Amniotic epithelial cell (primary cell): ENCODE data around the gene RYR2.

Source experiments
- DNase-seq: peaks from one replicate; pipeline ENCODE4 v3.0.0-alpha.2; 2010; ENCODE audit warnings: low read depth

Gene RYR2

DNA sequence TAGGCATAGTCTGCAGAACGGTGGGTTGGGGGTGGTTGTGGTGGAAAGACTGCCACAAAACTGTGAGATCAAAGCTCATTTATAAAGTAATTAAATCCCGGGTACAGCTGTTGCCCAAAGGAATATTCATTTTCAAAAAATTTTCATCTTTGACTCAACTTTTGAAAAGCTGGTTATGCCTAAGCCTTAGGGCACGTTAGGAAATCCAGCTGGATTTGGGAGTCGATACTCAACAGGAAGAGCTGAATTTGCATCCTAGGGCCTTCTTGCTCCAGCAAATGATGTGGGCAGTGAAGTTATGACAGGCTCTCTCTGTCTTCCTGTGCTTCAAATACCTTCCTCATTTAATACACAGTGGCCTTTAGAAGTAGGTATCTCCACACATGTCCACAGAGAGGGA lies 817.0 kb downstream of the RYR2 start:
- DNase-seq = no peak

DNA sequence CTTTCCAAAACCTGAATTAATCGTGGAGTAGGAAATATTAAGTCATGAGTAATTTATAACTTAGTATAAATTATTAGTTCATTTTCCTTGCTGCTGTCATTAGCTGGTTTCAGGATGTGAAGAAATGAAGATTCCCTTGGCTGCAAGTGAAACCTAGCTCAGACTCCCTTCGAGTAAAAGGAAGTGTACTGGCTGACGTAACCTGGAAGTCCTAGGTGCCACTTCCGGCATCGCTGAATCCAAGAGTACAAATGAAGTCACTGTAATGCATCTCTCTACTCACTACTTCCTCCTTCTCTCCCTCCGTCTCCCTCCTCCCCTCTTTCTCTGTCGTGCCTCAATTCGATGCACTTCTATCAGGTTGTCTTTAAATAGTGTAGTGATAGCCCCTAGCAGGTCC lies 820.0 kb downstream of the RYR2 start:
- DNase-seq = no peak

DNA sequence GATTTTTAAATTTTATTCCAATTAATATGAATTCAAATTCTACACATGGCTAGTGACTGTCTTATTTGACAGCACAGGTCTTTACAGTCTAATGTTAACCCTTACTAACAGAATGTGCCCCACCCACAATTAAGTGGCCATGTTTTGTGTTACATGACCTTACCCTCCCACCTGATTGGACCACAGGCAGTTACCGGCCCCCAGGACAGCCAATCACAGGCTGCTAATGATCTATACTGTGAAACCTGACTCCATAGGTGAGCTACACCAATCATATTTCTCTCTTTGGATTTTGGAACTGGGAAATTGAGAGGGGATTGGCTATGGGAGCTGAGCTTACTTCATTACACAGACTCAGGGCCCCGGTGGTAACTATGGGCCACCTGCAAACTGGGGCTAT lies 821.2 kb downstream of the RYR2 start:
- no peak for DNase-seq

DNA sequence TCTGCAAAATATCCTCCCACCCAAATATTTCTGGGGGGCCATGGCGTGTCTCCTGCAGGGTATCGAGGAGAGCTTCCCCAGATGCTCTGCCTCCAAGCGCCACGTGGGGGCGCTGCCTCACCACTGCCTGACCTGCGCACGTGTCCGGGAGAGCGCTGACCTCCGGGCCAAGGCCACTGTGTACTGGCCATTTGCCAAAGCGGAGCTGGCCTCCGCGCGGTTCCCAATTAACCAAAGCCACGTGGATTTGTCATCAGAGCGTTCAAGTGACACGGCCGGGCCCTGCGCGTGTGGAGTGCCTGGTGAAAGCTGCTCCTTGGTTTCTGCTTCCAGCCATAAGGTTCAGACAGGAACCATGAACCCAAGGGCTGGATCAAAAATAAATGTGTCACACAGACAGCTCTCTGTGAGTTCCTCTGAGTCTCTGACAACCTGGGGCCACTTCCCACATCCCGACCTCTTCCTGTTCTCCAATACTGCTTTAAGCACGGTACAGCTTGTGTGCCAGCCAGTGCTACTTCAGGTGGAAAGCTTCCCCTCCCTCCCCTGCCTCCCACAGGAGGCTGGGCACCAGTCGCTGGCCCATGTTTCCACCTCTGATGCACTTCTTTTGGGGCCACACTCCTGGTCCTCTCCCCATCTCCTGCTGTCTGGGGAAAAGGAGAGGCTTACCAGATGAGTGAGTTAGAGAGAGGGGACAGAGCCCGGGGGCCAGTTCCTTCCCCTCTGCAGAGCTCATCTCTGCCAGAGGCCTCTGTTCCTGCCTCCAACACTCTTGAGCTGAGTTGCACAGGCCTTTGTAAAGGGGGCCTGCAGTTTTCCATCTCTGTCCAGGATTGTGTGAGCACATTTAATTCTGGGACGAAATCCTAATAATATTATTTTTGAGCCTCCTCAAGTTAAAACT lies 822.6 kb downstream of the RYR2 start:
- DNase-seq = no peak

DNA sequence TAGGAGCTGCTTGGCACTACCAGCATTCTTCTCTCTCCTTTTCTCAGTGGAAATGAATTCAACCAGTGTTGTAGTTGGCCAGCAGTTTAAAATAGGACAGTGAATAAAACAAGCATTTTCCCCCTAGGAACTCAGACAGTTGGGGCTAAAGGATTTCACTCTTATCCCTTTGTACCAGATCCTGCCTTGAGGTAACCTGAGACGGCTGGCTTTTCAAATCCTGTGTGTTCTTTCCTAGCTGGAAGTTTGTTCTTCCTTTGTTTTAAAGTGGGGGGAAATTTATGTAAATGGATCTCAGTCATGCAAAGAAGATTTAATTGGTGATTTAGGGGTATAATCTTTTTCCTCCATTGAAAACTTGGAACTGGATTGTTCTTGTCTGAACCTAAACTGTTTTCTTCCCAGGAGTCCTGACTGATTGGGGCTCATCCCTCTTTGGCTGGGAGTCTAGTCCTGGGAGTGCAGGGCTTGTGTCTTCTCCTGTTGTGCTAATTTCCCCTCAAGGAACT lies 825.5 kb downstream of the RYR2 start:
- no peak for DNase-seq

DNA sequence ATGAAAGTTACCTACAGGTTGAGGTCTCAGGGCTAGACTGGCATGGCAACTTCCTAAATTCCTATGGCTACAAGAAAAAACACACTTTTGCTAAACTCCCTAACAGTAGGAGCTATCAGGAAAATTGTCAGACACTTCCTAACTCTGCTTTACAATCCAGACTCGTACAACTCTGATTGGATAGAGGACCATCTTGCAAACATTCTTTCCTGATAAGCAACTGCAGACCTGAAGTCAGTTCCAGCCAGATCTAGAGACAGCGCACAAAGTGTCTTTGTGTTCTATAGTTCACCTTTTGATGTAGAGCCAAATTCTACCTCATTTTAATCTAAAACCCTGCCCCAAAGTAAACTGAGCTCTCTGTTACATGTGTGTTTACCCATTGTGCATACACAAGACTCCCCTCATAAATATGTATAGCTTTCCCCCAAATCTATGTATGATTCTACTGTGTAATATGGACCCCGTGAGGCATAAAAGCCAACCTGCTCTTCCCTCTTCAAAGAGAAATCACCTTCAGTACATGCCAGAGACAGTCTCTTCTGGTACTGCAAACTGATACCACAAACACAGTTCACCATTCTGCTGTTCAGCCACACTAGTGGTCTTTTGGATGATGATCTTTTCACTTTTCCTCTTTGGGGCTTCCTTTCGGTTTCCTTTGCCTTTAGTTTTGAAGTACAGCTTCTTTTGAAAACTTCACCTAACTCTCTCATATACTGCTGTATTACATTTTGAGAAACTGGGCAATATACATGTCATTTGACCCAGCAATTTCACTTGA lies 827.0 kb downstream of the RYR2 start:
- no peak for DNase-seq

DNA sequence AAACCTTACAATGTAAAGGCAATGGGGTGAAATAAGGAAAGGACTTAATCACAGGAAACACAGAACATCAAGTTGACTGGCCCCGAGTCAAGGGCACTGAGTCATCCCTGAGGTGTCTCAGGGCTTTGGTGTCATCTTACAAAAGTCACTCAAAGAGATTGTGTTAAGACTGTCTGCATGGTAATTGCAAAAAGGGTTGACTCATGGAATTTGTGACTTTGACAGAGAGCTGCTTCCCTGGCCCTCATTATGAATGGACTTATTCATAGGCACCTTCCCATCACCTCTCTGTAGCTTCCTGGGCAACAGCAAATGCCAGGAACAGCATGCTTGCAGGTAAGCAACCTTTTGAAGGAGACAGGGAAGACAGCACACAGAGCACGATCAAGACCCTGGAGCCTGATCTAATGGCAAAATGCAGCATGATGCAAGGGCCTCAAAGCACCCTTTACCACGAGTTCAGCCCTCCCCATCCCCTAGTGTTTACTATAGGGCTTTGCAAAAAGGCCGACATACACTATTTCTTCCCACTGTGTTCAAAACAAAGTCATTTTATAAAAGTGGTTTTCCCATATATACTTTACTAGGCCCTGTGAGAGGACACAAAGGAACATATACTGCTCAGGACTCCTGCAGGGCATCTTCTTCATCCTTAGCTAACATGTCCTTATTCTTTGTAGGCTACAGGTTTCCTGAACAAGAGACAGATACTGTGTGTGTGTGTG lies 831.7 kb downstream of the RYR2 start:
- peak; percentile 27 for DNase-seq

DNA sequence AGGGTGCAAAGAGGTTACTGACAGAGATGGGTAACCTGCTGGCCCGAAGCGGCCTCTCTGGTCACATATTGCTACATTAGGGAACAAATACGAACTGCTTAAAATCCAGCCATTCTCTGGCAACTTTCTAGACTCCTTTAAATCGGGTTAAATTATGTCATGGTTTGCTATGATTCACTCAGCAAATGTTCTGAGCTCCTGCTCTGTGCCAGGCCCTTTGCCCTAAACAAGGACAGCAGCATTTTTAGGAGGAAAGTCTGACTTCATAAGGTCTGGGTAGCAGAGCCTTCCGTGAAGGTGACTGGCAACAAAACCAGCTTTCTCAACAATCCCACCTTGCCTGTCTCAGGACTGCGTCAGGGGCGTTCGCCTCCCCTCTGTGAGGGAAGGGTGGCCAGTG lies 833.3 kb downstream of the RYR2 start:
- no peak for DNase-seq

DNA sequence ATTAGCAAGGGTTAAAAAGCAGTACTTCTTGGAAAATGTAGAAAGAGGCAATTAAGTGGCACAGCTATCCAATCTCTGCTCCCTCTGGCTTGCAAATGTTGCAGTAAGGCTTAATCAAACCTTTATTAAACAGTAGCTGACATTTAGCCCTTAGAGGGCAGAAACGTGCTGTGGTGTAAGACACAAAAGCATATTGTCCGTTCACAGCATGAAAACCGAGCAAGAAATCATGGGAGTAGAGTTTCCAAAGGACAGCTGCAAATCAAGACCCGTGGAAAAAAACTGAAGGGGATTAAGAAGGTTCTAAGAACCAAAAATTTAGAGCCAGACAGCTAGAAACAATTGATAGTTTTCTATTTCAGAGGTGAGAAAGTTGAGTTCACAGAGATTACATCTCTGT lies 835.6 kb downstream of the RYR2 start:
- no peak for DNase-seq

DNA sequence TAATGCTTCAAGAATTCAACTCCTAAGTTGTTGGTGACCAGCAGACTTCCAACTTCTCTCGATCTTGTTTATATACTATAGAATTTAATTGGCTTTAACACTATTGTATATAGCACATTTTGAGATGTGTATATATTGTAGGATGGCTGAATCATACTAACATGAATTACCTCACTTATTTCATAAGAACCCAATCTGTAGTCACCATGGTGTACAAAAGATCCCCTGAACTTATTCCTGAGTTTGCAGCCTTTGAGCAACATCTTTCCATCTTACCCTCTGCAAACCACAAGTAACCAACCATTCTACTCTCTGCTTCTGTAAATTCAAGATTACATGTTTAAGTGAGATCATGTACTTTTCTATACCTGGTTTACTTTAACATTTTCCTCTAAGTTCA lies 836.4 kb downstream of the RYR2 start:
- no peak for DNase-seq

DNA sequence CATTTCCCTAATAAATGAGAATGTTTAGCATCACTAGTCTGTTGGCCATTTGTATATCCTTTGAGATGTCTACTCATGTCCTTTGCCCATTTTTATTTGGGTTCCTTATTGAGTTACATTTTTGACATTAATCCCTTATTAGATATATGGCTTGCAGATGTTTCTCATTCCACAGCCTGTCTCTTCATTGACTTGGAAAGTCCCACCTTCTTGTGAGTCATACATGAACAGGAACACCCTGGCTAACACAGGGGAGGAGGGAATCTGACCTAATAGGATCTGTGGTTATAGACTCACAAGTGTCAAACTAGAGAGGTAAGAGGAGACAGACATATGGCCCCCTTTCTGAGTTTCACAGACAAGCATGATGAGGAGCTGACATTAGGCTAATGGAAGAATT lies 837.2 kb downstream of the RYR2 start:
- no peak for DNase-seq
